Mammary epithelial cell (primary cell): ENCODE results near the gene IL20RB.

ENCODE experiments used
- CTCF ChIP-seq, 2 donors: IDR thresholded peaks in 1 of 2; conservative IDR thresholded peaks in 1 of 2; 2 replicates each; pipeline ENCODE4 v1.5.1; 2011 to 2012; ENCODE audit warnings: inconsistent platforms in 2 of 2, low read length in 2 of 2, mild to moderate bottlenecking in 2 of 2, control low read depth in 1 of 2, low read depth in 1 of 2; ENCODE audit not compliant: insufficient read depth in 1 of 2; ENCODE audit errors: extremely low read depth in 1 of 2
- EZH2 ChIP-seq: IDR thresholded peaks from 2 replicates; pipeline ENCODE4 v1.6.1; 2012; ENCODE audit warnings: low read length, inconsistent platforms, borderline replicate concordance

GRCh38 chr3:136913168-136913567 is 44.6 kb upstream of the IL20RB start:
- TF ChIP-seq CTCF (conservative IDR thresholded peaks at IDR 0.05 in 1 of 2, IDR thresholded peaks at IDR 0.05 in 1 of 2; ENCODE audit: extremely low read depth in 1 of 2, insufficient read depth in 1 of 2, low read depth in 1 of 2, low read length in 2 of 2) (no peak), EZH2 (no peak)
